GM18520 (cell line): ENCODE measurements around the gene FAHD1.

Source experiments
- ATAC-seq: cut with Tn5 transposase; IDR thresholded peaks from one replicate; pipeline ENCODE4 v1.9.1; 2021; ENCODE audit not compliant: unreplicated experiment

The FAHD1 gene

DNA sequence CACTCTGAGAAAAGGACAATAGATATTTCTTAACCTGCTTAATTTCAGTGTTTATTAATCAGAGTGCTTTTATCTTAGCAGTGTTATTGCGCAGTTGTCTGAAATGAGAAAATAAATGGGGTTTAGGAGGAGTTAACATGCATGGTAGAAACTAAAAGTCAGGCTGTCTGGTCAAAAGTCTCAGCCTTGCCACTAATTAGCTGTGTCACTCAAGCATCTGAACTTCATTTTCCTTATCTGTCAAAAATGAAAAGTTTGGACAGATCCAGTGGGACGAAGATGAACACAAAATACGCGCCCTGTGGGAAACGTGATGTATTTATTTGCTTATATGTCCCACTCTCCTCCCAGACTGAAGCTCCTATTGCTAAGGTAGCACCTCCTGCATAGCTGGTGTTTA lies 51.2 kb downstream of the FAHD1 start:
- ATAC-seq: no peak
